Measurements from ENCODE around the gene CAPN1.
"Not testable (repeated sequence)": the region's sequence is repeated elsewhere in the genome, so short reads cannot be mapped to it uniquely, and the experiment has no call there.

The CAPN1 gene

GRCh38 chr11:65160643-65161042, 21.1 kb upstream of the CAPN1 start:
- no peak for DNase-seq

DNA sequence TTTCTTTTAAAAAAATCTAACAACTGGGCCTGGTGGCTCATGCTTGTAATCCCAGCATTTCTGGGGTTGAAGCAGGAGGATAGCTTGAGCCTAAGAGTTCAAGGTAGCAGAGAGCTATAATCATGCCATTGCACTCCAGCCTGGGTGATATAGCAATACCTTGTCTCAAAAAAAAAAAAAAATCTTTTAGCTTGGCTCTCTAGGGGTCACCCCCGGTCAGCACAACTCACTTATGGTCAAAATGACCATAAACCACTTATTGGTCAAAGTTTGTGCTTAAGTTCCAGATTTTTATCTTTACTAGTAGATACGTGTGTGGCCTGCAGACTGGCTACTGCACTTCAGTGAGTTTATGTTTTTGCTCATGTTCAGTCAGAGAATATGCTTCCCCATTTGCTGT, 18.0 kb upstream of the CAPN1 start:
- DNase-seq: no peak

GRCh38 chr11:65165410-65166317, 16.1 kb upstream of the CAPN1 start:
- no peak for DNase-seq

GRCh38 chr11:65166893-65167292, 14.8 kb upstream of the CAPN1 start:
- DNase-seq: no peak

DNA sequence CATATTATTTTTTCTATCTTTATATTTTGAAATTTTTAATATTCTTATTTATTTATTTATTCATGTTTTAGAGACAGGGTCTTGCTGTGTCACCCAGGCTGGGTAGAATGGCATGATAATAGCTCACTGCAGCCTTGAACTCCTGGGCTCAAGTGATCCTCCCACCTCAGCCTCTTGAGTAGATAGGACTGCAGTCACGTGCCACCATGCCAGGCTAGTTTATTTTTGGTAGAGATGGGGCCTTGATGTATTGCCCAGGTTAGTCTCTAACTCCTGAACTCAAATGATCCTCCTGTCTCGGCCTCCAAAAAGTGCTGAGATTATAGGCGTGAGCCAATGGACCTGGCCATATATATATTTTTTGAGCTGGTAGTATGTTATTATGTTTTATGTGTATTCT, 14.1 kb upstream of the CAPN1 start:
- DNase-seq: no peak

DNA sequence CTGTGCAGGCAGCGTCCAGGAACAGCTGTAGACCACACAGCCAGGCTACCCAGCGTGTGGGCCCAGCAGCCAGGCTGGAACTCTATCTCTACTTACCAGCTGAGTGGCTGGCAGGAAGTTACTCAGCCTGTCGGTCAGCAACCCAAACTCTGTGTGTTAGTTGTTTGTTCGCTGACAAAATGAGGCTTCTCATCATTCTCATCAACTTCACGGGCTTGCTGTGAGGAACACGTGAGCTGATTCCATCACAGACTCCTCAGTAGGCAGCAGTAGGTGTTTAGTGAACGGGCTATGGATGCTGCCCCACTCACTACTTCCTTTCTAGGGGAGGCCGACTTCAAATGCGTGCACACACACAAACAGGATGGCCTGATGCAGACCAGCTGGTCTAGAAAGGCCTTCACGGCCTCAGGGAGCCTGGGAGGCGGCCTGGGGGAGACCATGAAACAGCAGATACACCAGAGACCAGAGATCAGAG, 12.5 kb upstream of the CAPN1 start:
- no peak for DNase-seq

DNA sequence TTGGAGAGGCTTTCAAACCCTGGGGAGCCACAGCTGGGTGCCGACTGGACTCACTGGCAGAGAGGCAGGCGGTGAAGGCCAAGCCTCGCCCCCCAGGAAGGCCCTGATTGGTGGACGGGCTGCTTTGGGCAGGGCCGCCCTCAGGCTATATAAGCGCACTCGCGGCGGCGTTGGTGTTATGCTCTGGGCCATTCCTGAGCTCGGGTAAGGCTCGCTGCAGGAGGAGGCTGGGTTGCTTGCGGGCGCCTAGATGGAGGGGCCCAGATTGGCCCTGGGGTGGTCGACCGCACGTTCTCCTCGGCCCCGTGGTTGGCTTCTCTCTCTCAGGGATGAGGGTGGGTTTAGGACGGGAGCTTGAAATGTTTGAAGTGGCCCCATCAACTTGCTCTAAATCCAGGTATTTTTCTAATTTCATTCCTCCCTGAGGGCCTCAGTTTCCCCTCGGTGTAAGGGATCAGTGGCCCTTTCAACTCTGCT, 11.6 kb upstream of the CAPN1 start, which contains the start of gene SPDYC:
Gene SPDYC (plus strand): TSS at position 176 of the 477 bp plus-strand sequence. CDS start 1,125 bp downstream, outside the sequence.
- no peak for DNase-seq

GRCh38 chr11:65172600-65172999, 9.1 kb upstream of the CAPN1 start:
- no peak for DNase-seq

GRCh38 chr11:65174571-65175010, 7.1 kb upstream of the CAPN1 start:
- DNase-seq: not testable (repeated sequence)

- DNase-seq: no peak
Measured at GRCh38 chr11:65180877-65181568, 705 bp upstream of the CAPN1 start.

- DNase-seq: no peak
Measured at GRCh38 chr11:65182258-65183170, 786 bp downstream of the CAPN1 start.

DNA sequence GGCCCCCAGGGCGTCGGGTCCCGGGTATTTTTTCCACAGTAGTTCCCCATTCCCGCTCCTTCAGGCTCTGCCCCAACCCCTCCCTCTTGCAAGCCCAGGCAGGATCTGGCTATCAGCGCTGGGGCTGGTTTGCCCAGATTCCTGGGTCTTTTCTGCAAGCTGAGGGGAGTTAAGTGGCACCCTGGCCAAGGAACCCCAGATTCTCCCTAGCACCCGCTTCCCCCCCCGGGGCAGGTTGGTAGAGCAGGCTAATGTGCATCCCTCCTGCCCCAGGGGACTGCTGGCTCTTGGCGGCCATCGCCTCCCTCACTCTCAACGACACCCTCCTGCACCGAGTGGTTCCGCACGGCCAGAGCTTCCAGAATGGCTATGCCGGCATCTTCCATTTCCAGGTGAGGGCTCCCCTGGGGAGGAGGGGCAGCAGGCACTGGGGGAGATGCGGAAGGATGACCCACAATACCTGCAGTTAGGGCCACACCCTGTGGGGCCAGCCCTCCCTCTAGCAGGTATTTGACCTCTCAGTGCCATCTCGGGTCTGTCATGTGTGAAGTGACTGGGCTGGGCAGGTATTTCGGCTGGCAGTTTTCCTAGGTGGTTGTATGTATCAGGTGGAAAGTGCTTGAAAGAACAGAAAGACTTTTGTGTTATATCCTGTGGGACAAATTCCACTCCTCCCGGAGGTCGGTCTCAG, 1.6 kb downstream of the CAPN1 start:
- DNase-seq: no peak

DNA sequence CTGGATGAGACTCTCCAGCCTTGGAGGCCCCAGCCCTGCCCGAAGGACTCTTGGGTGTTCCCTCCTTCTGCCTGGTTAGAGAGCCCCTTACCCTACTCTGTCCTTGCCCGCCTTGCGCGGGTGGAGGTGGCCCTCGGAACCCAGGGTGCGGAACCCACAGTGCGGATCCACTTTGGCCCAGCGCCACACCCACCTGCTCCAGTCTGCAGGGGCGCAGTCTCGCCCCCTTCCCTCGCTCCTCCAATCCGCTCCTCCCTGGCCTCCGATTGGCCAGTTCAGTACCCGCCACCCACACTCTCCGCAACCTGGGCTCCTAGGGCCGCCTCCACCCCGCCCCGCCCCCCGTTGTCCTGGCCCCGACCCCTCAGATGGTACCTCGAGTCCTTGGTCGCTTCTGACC, 2.4 kb downstream of the CAPN1 start:
- DNase-seq: no peak

- DNase-seq: no peak
Measured at GRCh38 chr11:65185171-65185570, 3.4 kb downstream of the CAPN1 start.

- DNase-seq: no peak
Measured at GRCh38 chr11:65185869-65186341, 4.2 kb downstream of the CAPN1 start.

DNA sequence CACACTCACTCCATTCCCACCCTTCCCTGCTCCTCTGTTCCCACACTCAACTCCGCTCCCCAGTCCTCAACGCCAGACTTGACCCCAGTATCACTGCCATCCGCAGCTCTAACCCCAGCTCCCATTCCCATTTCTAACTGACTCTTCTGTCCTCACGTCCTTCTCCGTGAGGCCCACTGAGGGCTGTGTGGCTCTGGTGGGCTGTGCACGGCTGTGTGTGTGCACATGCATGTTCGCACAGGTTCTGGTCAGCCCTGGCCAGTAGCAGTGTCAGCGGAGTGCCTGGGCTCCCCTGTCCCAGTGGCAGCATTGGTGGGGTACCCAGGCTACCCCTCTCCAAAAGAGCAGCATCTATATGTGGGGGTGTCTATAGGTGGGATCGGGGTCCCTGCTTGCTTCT, 5.0 kb downstream of the CAPN1 start:
- DNase-seq: no peak

- DNase-seq: no peak
Measured at GRCh38 chr11:65187146-65187675, 5.5 kb downstream of the CAPN1 start.

DNA sequence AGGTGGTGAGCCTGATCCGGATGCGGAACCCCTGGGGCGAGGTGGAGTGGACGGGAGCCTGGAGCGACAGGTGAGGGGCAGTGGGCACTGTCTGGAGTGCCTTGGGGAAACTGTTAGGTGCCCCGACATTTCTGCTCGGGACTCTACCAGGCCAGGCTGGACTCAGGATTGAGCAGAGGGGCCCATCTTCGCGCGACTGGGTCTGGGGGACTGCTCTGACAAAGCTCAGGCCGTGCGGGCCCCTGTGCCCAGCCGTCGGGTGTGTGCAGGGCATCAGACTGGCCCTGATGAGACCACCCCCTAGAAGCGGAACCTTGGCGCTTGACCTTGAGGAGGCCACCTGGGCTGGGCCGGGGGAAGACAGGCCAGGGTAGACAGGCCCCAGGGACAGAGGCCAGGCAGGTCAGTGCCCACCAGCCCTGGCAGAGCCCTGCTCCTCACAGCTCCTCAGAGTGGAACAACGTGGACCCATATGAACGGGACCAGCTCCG, 6.3 kb downstream of the CAPN1 start:
- DNase-seq: no peak

DNA sequence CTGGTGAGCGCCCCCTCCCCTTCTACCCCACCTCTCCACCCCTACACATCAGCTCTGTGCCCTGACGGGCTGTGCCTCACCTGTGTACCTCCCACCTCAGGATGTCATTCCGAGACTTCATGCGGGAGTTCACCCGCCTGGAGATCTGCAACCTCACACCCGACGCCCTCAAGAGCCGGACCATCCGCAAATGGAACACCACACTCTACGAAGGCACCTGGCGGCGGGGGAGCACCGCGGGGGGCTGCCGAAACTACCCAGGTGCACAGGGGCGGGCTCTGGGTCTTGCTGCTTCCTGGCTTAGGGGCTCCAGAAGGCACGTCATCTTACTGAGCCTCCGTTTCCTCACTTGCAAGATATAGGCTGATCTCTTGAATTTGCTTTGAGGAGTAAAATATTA, 6.8 kb downstream of the CAPN1 start:
- DNase-seq: no peak

GRCh38 chr11:65189191-65189590, 7.5 kb downstream of the CAPN1 start:
- no peak for DNase-seq

- DNase-seq: no peak
Measured at GRCh38 chr11:65194564-65194963, 12.8 kb downstream of the CAPN1 start.
